ENCODE data around the gene MFSD11.

DNA sequence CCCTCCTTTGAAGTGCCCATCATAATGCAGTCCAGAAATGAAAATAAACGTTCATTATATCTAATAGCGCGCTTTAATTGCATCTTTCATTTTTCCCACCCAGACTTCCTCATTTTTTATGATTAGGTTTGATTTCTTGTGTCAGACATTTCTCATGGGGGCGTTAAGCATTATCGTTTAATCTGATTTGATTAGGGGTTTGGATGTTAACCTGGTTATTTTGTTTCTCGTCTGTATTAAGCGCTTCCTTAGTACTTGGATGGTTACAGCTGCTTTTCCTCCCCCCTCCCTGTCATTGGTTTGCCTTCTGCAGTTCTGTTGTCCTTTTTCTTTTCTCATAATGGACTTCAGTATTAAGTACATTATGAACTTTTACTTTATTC, 540 bp downstream of the MFSD11 start:
- TF ChIP-seq POLR2A (IDR thresholded peaks at IDR 0.05) (no peak), POLR2AphosphoS5 (IDR thresholded peaks at IDR 0.05) (no peak)

All from sigmoid colon (tissue), 4 donors.